Rectal smooth muscle tissue (tissue), 1 donor: ENCODE data around the gene COL23A1.

ENCODE experiments used
- H3K27ac ChIP-seq: one replicate; pipeline ENCODE4 v1.7.0; 2013; ENCODE audit warnings: low read depth, low read length, inconsistent platforms
- H3K27me3 ChIP-seq: one replicate; pipeline ENCODE4 v1.7.0; 2013; ENCODE audit warnings: low read length; ENCODE audit not compliant: control insufficient read depth, insufficient read depth
- H3K36me3 ChIP-seq: one replicate; pipeline ENCODE4 v1.7.0; 2013; ENCODE audit warnings: low read length; ENCODE audit not compliant: control insufficient read depth, insufficient read depth
- H3K4me1 ChIP-seq: one replicate; pipeline ENCODE4 v1.7.0; 2013; ENCODE audit warnings: low read length; ENCODE audit not compliant: control insufficient read depth, insufficient read depth
- H3K4me3 ChIP-seq: one replicate; pipeline ENCODE4 v1.7.0; 2013; ENCODE audit warnings: low read length
- H3K9ac ChIP-seq: one replicate; pipeline ENCODE4 v1.7.0; 2013; ENCODE audit warnings: low read length

The COL23A1 gene

GRCh38 chr5:178394074-178394473, 196.1 kb downstream of the COL23A1 start:
- no peaks in the 10 kb centered on the region for H3K4me1 ChIP-seq
- H3K4me3 ChIP-seq: no peak overlapping the region
- no peaks in the 10 kb centered on the region for H3K36me3 ChIP-seq
- H3K9ac ChIP-seq: no peak overlapping the region
- H3K27ac ChIP-seq: no peak overlapping the region
- no peaks in the 10 kb centered on the region for H3K27me3 ChIP-seq

DNA sequence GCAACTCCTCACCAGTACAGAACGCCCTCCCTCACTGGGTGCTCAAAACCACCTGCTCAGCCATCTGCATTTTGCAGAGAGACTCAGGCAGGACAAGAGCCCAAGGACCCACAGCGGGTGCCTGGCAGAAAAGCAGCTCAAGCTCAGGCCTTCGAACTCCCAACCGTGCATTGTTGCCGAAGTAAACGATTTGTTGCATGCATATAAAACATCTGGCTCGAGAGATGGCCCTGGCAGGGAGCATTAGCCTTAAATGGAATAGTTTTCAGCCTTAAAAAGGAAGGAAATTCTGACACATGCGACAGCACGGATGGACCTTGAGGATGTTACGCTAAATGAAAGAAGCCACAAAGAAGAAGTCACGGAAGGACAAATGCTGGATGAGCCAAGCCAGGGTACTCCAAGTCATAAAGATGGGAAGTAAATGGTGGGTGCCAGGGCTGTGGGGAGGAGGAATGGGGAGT, 197.2 kb downstream of the COL23A1 start:
- H3K4me1 ChIP-seq: no peaks in the 10 kb centered on the region
- H3K36me3 ChIP-seq: no peaks in the 10 kb centered on the region
- no peaks in the 10 kb centered on the region for H3K27me3 ChIP-seq
- no peak overlapping the region for H3K27ac ChIP-seq
- no peak overlapping the region for H3K9ac ChIP-seq
- H3K4me3 ChIP-seq: no peak overlapping the region

DNA sequence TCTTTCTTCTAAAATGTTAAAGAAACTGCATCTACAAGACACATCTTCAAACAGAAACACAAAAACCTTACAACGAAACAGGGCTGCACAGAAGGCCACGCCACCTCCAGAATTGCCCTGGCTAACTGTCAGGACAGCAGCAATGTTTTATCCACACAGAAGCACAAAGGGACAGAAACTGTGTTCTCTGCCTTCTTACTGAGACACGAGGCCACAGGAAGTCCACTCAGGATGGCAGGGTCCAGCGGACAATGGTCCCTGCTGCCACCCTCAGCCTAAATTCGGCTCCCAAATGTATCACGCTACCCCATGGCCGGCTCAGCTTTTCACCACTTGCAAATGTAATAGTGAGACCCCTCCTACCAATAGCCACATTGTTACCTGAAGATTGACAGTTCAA, 197.8 kb downstream of the COL23A1 start:
- H3K4me3 ChIP-seq: no peak overlapping the region
- H3K9ac ChIP-seq: no peak overlapping the region
- no peaks in the 10 kb centered on the region for H3K36me3 ChIP-seq
- H3K4me1 ChIP-seq: no peaks in the 10 kb centered on the region
- no peak overlapping the region for H3K27ac ChIP-seq
- no peaks in the 10 kb centered on the region for H3K27me3 ChIP-seq

GRCh38 chr5:178391480-178391879, 198.7 kb downstream of the COL23A1 start:
- no peaks in the 10 kb centered on the region for H3K4me1 ChIP-seq
- no peak overlapping the region for H3K9ac ChIP-seq
- no peak overlapping the region for H3K27ac ChIP-seq
- no peak overlapping the region for H3K4me3 ChIP-seq
- no peaks in the 10 kb centered on the region for H3K36me3 ChIP-seq
- no peaks in the 10 kb centered on the region for H3K27me3 ChIP-seq

GRCh38 chr5:178389796-178390195, 200.4 kb downstream of the COL23A1 start:
- H3K4me3 ChIP-seq: no peak overlapping the region
- no peak overlapping the region for H3K9ac ChIP-seq
- no peak overlapping the region for H3K27ac ChIP-seq
- H3K36me3 ChIP-seq: no peaks in the 10 kb centered on the region
- H3K27me3 ChIP-seq: no peaks in the 10 kb centered on the region
- H3K4me1 ChIP-seq: no peaks in the 10 kb centered on the region

- Histone ChIP-seq H3K9ac (no peak overlapping the region), H3K4me1 (no peaks in the 10 kb centered on the region), H3K27ac (no peak overlapping the region), H3K27me3 (no peaks in the 10 kb centered on the region), H3K4me3 (no peak overlapping the region), H3K36me3 (no peaks in the 10 kb centered on the region)
Observed at GRCh38 chr5:178389026-178389729, 201.0 kb downstream of the COL23A1 start.

DNA sequence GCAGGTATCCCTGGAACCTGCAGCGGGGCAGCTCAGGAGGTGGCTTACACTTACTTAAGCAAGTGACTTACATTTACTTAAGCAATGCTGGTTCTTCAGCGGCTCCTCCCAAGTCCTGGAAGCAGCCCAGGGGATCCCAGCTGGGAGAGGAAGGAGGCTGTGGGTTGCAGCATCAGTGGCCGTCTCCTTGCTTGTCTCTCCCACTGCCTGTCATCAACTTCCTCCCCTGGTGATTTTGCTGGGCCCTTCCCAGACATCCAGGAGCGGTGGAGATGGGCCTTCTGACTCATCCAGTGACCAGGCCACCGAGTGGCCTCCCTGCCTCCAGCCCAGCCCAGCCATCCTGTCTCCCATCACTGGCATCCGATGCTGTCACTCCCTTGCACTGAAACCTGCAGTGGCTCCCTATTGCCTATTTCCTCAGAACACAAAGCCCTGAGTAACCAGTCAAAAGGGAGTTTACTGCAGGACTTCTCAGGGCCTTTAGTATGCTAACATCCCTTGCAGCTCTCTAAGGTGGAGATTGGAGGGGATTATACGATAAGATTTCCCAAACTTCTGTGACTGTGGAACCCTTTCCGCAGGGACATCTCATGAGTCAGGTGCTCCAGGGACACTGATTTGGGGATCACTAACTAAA, 201.7 kb downstream of the COL23A1 start:
- no peak overlapping the region for H3K9ac ChIP-seq
- H3K27ac ChIP-seq: no peak overlapping the region
- H3K36me3 ChIP-seq: no peaks in the 10 kb centered on the region

GRCh38 chr5:178387856-178388190, 202.4 kb downstream of the COL23A1 start:
- H3K36me3 ChIP-seq: no peaks in the 10 kb centered on the region
- H3K4me3 ChIP-seq: no peak overlapping the region
- no peak overlapping the region for H3K27ac ChIP-seq
- H3K9ac ChIP-seq: no peak overlapping the region
- H3K4me1 ChIP-seq: no peaks in the 10 kb centered on the region
- peaks cover 2% of the 10 kb centered on the region for H3K27me3 ChIP-seq

More for the DNA sequence above, 201.7 kb downstream of the COL23A1 start:
- Histone ChIP-seq H3K27me3 (no peaks in the 10 kb centered on the region), H3K4me1 (no peaks in the 10 kb centered on the region), H3K4me3 (no peak overlapping the region)

DNA sequence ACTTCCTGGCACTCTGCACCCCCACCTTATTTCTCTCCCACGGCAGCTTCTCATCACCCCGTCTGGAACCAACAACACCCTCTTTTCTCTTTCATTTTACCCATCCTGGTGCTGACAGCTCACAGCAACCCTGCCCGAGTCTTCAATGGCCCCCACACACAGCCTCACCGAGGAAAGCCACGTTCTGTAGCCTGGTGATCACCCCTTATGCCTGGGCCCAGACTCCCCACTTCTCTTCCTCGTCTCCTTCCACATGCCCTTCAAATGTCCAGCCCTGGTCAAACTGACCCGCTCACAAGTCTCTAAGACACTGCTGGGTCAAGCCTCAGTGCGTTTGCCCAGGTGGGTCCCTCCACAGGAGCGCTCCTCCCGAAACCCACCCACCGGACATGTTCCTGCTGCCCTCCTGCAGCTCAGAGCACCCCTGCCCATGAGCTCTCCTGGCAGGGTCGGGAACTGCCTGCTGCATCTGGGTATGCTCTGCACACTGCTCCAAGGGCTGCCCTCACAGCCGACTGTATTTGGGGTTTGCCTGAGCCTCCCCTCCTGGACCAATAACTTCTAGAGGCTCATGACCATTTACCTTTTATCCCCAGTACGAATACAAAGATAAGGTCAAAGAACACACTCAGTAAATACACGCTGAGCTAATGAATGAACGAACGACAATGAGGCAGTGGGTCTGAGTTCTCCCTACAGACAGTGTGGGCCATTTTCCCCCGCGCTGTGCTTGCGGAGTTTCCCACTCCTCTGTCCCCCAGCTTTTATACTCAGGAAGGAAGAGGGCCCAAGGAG, 202.9 kb downstream of the COL23A1 start:
- Histone ChIP-seq H3K27me3 (peaks cover 2% of the 10 kb centered on the region), H3K4me1 (no peaks in the 10 kb centered on the region), H3K36me3 (no peaks in the 10 kb centered on the region), H3K27ac (no peak overlapping the region), H3K9ac (no peak overlapping the region), H3K4me3 (no peak overlapping the region)

GRCh38 chr5:178386336-178386931, 203.8 kb downstream of the COL23A1 start:
- Histone ChIP-seq H3K4me3 (no peak overlapping the region), H3K36me3 (no peaks in the 10 kb centered on the region), H3K27me3 (peaks cover 2% of the 10 kb centered on the region), H3K9ac (no peak overlapping the region), H3K4me1 (no peaks in the 10 kb centered on the region), H3K27ac (no peak overlapping the region)

- Histone ChIP-seq H3K4me1 (no peaks in the 10 kb centered on the region), H3K27me3 (peaks cover 2% of the 10 kb centered on the region), H3K27ac (no peak overlapping the region), H3K4me3 (no peak overlapping the region), H3K9ac (no peak overlapping the region), H3K36me3 (no peaks in the 10 kb centered on the region)
Observed at GRCh38 chr5:178385496-178385890, 204.7 kb downstream of the COL23A1 start.

GRCh38 chr5:178384816-178385495, 205.2 kb downstream of the COL23A1 start:
- Histone ChIP-seq H3K4me3 (no peak overlapping the region), H3K36me3 (no peaks in the 10 kb centered on the region), H3K27ac (no peak overlapping the region), H3K4me1 (no peaks in the 10 kb centered on the region), H3K27me3 (peaks cover 2% of the 10 kb centered on the region), H3K9ac (no peak overlapping the region)
